Heart right ventricle (tissue), 16 donors: ENCODE data around the gene STXBP5. TPM values are rescaled to one million over a fixed set of nuclear protein-coding genes. Genes with fewer than 3 reads are reported as not detected.

ENCODE experiments used
- ATAC-seq, 8 donors: fragments of 200-7000 bp; cut with Tn5 transposase; one replicate each; pipeline ENCODE4 v1.9.1; 2020; ENCODE audit warnings: mild to moderate bottlenecking in 8 of 8, moderate library complexity in 8 of 8, moderate number of reproducible peaks in 1 of 8
- DNase-seq, 2 donors: peaks; one replicate each; pipeline ENCODE4 v3.0.0-alpha.2; 2020
- H3K27ac ChIP-seq, 10 donors: fragments of 200-600 bp; sonication (generic) in 2 of 10; one replicate each; pipeline versions ENCODE4 v1.5.0 to v1.8.0; 2020 to 2022; ENCODE audit warnings: mild to moderate bottlenecking in 3 of 10
- H3K27me3 ChIP-seq, 7 donors: fragments of 200-600 bp; one replicate each; pipeline ENCODE4 v1.8.0; 2021 to 2022; ENCODE audit warnings: mild to moderate bottlenecking in 2 of 7
- H3K36me3 ChIP-seq, 9 donors: fragments of 200-600 bp; sonication (generic) in 1 of 9; one replicate each; pipeline versions ENCODE4 v1.5.0 to v1.8.0; 2020 to 2022; ENCODE audit warnings: mild to moderate bottlenecking in 2 of 9
- H3K4me1 ChIP-seq, 9 donors: fragments of 200-600 bp; sonication (generic) in 1 of 9; one replicate each; pipeline versions ENCODE4 v1.5.0 to v1.8.0; 2020 to 2022; ENCODE audit warnings: mild to moderate bottlenecking in 4 of 9
- H3K4me3 ChIP-seq, 10 donors: fragments of 200-600 bp; sonication (generic) in 2 of 10; one replicate each; pipeline versions ENCODE4 v1.5.0 to v1.8.0; 2020 to 2022; ENCODE audit warnings: mild to moderate bottlenecking in 7 of 10, moderate library complexity in 2 of 10
- H3K9me3 ChIP-seq, 11 donors: fragments of 200-600 bp in 10 of 11; sonication (generic) in 2 of 11; one replicate each; pipeline versions ENCODE4 v1.5.0 to v1.8.0; 2013 to 2022; ENCODE audit warnings: mild to moderate bottlenecking in 2 of 11, control low read depth in 1 of 11, moderate library complexity in 1 of 11
- CTCF ChIP-seq, 9 donors: fragments of 200-600 bp; sonication (generic) in 2 of 9; IDR thresholded peaks; one replicate each; pipeline versions ENCODE4 v1.5.0 to v1.8.0; 2021 to 2022; ENCODE audit warnings: antibody characterized with exemption in 9 of 9, mild to moderate bottlenecking in 5 of 9, moderate library complexity in 1 of 9
- WGBS, 2 donors: extraction: QIAGEN DNeasy Blood & Tissue Kit; methylation state at CpG; one replicate each; pipeline ENCODE4 v1.1.7; 2013; ENCODE audit warnings: inconsistent platforms in 1 of 2; 5-methylcytosine and 5-hydroxymethylcytosine counted together
- intact Hi-C, 10 donors: fragments of 100-400 bp; cut with DNase I; formaldehyde crosslinking; loops; one replicate each; pipeline versions ENCODE4 v1.11.1 to v1.14.2; 2022
- polyA plus RNA-seq, 2 donors: library from polyadenylated mRNA; stranded (reverse); fragments of 200-250 nt; gene quantifications; one replicate each; pipeline ENCODE4 v1.2.3, GENCODE V29; 2013
- total RNA-seq, 10 donors: library from RNA; stranded (reverse); fragmentation: NEBNext Ultra II Directional in 3 of 10; extraction: Animal tissue kit (Norgen Biotek cat#: 25700) in 3 of 10; gene quantifications; one replicate each; pipeline versions ENCODE4 v1.2.1 to v1.2.4, GENCODE V29; 2021 to 2023
- donor health status: Arrhythmogenic right ventricular cardiomyopathy.
- donor health status: ischemic (EF 13 %, LVEDD 7.1; RV severe dilation, severe dysfunction).
- donor health status: healthy with polysubstance abuse.
- donor health status: DM: no; HTN: yes; CAD: no.
- donor health status: DM: no; HTN: no; CAD: no.
- donor health status: ischemic (EF 25% LVEDD 6.9; RV normal size, moderate dysfunction).
- donor health status: ischemic (EF 25% LVEDD 5.7; RV mildly dilated, moderate dysfunction).
- donor health status: healthy.
- donor health status: DM: yes; HTN: yes; CAD: no.
- donor health status: Ischemic cardiomyopathy.
- donor health status: ischemic (EF 35%, LVEDD 5.7; RV mildly dilated, moderate dysfunction).
- donor health status: nonischemic (EF 11% LVEDD 7.7; RV severe dilation, severe dysfunction).
- donor health status: DM: yes; HTN: yes; CAD: no.
- donor health status: PGD.
- donor health status: ischemic (EF 29% LVEDD 5.4; RV normal size, mild dysfunction).
- donor health status: nonischemic (EF 23%, LVEDD 6.1; RV moderate dilation, normal function).

STXBP5 gene
- total and polyA plus RNA-seq, 12 donors: 2.8 to 23.2 (median 13.4) TPM

- Histone ChIP-seq H3K4me1 (no peaks in the 10 kb centered on the region), H3K27ac (no peak overlapping the region), H3K36me3 (peaks cover 0 to 34% (median 5%) of the 10 kb centered on the region in 9 donors), H3K9me3 (no peaks in the 10 kb centered on the region), H3K4me3 (no peak overlapping the region), H3K27me3 (no peaks in the 10 kb centered on the region)
- DNase-seq: no peak
- WGBS, 2 donors: 98 to 99% methylated on average over 2 of the region's 2 CpGs
- intact Hi-C loops: no loop called here
- no peak for TF ChIP-seq CTCF (IDR thresholded peaks at IDR 0.05)
- no peak for ATAC-seq
Measured at GRCh38 chr6:147234685-147235084, 30.5 kb downstream of the STXBP5 start.

- no peak for TF ChIP-seq CTCF (IDR thresholded peaks at IDR 0.05)
- Histone ChIP-seq H3K27me3 (no peaks in the 10 kb centered on the region), H3K27ac (no peak overlapping the region), H3K9me3 (no peaks in the 10 kb centered on the region), H3K4me1 (no peaks in the 10 kb centered on the region), H3K36me3 (peaks cover 0 to 65% (median 7%) of the 10 kb centered on the region in 9 donors), H3K4me3 (no peak overlapping the region)
- intact Hi-C loops: no loop called here
- DNase-seq: no peak
- no peak for ATAC-seq
- WGBS, 2 donors: 90 to 93% methylated on average over 3 of the region's 3 CpGs
Measured at GRCh38 chr6:147238164-147238563, 33.9 kb downstream of the STXBP5 start.

GRCh38 chr6:147238906-147239305 lies 34.7 kb downstream of the STXBP5 start:
- 97 to 98% methylated on average over 5 of the region's 5 CpGs for WGBS, 2 donors
- no peak for TF ChIP-seq CTCF (IDR thresholded peaks at IDR 0.05)

GRCh38 chr6:147244832-147245231 lies 40.6 kb downstream of the STXBP5 start:
- Histone ChIP-seq H3K27ac (no peak overlapping the region), H3K9me3 (no peaks in the 10 kb centered on the region), H3K4me3 (no peak overlapping the region), H3K36me3 (peaks cover 0 to 60% (median under 1%) of the 10 kb centered on the region in 9 donors), H3K27me3 (no peaks in the 10 kb centered on the region), H3K4me1 (peaks cover 0 to 11% (median 0%) of the 10 kb centered on the region in 9 donors)
- no peak for TF ChIP-seq CTCF (IDR thresholded peaks at IDR 0.05)
- 46 to 58% methylated on average over 4 of the region's 4 CpGs for WGBS, 2 donors
- ATAC-seq (no peak), DNase-seq (no peak)
- intact Hi-C loops: no loop called here

More at GRCh38 chr6:147238906-147239305, 34.7 kb downstream of the STXBP5 start:
- H3K4me3 ChIP-seq: no peak overlapping the region
- H3K9me3 ChIP-seq: no peaks in the 10 kb centered on the region
- H3K36me3 ChIP-seq: peaks cover 0 to 65% (median 7%) of the 10 kb centered on the region in 9 donors
- H3K27me3 ChIP-seq: no peaks in the 10 kb centered on the region
- intact Hi-C loops: no loop called here
- DNase-seq (no peak), ATAC-seq (no peak)
- no peak overlapping the region for H3K27ac ChIP-seq
- H3K4me1 ChIP-seq: no peaks in the 10 kb centered on the region
